HG02852 (cell line): Measurements from ENCODE around the gene OTX2.

Source experiments
- ATAC-seq: cut with Tn5 transposase; IDR thresholded peaks from one replicate; pipeline ENCODE4 v1.9.1; 2021; ENCODE audit warnings: mild to moderate bottlenecking, moderate library complexity; ENCODE audit not compliant: unreplicated experiment

The OTX2 gene

GRCh38 chr14:56810147-56810719, at the start of gene OTX2:
Gene OTX2, minus strand, starts transcription at chr14:56810479. Its CDS starts 5,023 bp downstream, at chr14:56805456.
- no peak for ATAC-seq

- no peak for ATAC-seq
These were observed 48.1 kb upstream of the OTX2 start for GRCh38 chr14:56858422-56858821.

- ATAC-seq = no peak
These were observed 46.9 kb upstream of the OTX2 start for GRCh38 chr14:56857216-56857615.

- no peak for ATAC-seq
These were observed 45.7 kb upstream of the OTX2 start for GRCh38 chr14:56855891-56856461.

- ATAC-seq = no peak
These were observed 44.0 kb upstream of the OTX2 start for GRCh38 chr14:56854325-56854724.

GRCh38 chr14:56846970-56847930, 37.0 kb upstream of the OTX2 start:
- ATAC-seq = no peak

- ATAC-seq = no peak
These were observed 34.2 kb upstream of the OTX2 start for GRCh38 chr14:56844406-56845002.

GRCh38 chr14:56841611-56842010, 31.3 kb upstream of the OTX2 start:
- no peak for ATAC-seq

- no peak for ATAC-seq
These were observed 29.9 kb upstream of the OTX2 start for GRCh38 chr14:56840221-56840620.

- ATAC-seq = no peak
These were observed 18.9 kb upstream of the OTX2 start for GRCh38 chr14:56829151-56829550.

GRCh38 chr14:56826214-56826613, 15.9 kb upstream of the OTX2 start:
- ATAC-seq = no peak

GRCh38 chr14:56821805-56822610, 11.7 kb upstream of the OTX2 start:
- ATAC-seq = no peak

- no peak for ATAC-seq
These were observed 10.9 kb upstream of the OTX2 start for GRCh38 chr14:56821177-56821576.

GRCh38 chr14:56817396-56817921, 7.2 kb upstream of the OTX2 start:
- no peak for ATAC-seq

GRCh38 chr14:56816574-56817391, 6.5 kb upstream of the OTX2 start:
- no peak for ATAC-seq

- no peak for ATAC-seq
These were observed 5.5 kb upstream of the OTX2 start for GRCh38 chr14:56815745-56816144.

GRCh38 chr14:56814969-56815700, 4.9 kb upstream of the OTX2 start:
- ATAC-seq = no peak

- ATAC-seq = no peak
These were observed 4.3 kb upstream of the OTX2 start for GRCh38 chr14:56814519-56814959.

GRCh38 chr14:56813143-56813551, 2.9 kb upstream of the OTX2 start:
- ATAC-seq = no peak
